Fibroblast of skin of abdomen (primary cell): ENCODE data around the gene YOD1.

Source experiments
- DNase-seq: peaks from one replicate; pipeline ENCODE4 v3.0.0-alpha.2; 2013

YOD1 gene

GRCh38 chr1:207006914-207007313 is 44.1 kb downstream of the YOD1 start:
- DNase-seq = no peak

- no peak for DNase-seq
Measured at GRCh38 chr1:207006083-207006482, 44.9 kb downstream of the YOD1 start.

GRCh38 chr1:207004931-207005830 is 45.8 kb downstream of the YOD1 start:
- peak; percentile 78 for DNase-seq

- DNase-seq = no peak
Measured at GRCh38 chr1:207003210-207003609, 47.8 kb downstream of the YOD1 start.

- no peak for DNase-seq
Measured at GRCh38 chr1:207002724-207003146, 48.3 kb downstream of the YOD1 start.

- no peak for DNase-seq
Measured at GRCh38 chr1:207001492-207002245, 49.3 kb downstream of the YOD1 start.

GRCh38 chr1:207000651-207001291 is 50.2 kb downstream of the YOD1 start:
- DNase-seq = no peak

- DNase-seq = no peak
Measured at GRCh38 chr1:206998816-206999215, 52.2 kb downstream of the YOD1 start.
